ENCODE data around the gene DIP2C.

Gene DIP2C

GRCh38 chr10:568848-569247 is 120.6 kb downstream of the DIP2C start:
- no peak for DNase-seq

GRCh38 chr10:567869-568268 is 121.6 kb downstream of the DIP2C start:
- DNase-seq: no peak

- no peak for DNase-seq
Observed at GRCh38 chr10:566241-566885, 123.1 kb downstream of the DIP2C start.

GRCh38 chr10:565676-566075 is 123.8 kb downstream of the DIP2C start:
- DNase-seq: no peak

- DNase-seq: no peak
Observed at GRCh38 chr10:565146-565545, 124.3 kb downstream of the DIP2C start.

- DNase-seq: no peak
Observed at GRCh38 chr10:563827-564226, 125.6 kb downstream of the DIP2C start.

GRCh38 chr10:562142-562541 is 127.3 kb downstream of the DIP2C start:
- no peak for DNase-seq

- no peak for DNase-seq
Observed at GRCh38 chr10:561721-562120, 127.7 kb downstream of the DIP2C start.

- DNase-seq: no peak
Observed at GRCh38 chr10:560314-560992, 129.0 kb downstream of the DIP2C start.

- DNase-seq: no peak
Observed at GRCh38 chr10:559767-560047, 129.8 kb downstream of the DIP2C start.

GRCh38 chr10:558891-559766 is 130.3 kb downstream of the DIP2C start:
- no peak for DNase-seq

GRCh38 chr10:558364-558763 is 131.1 kb downstream of the DIP2C start:
- no peak for DNase-seq

- no peak for DNase-seq
Observed at GRCh38 chr10:557792-558328, 131.6 kb downstream of the DIP2C start.

GRCh38 chr10:556971-557637 is 132.4 kb downstream of the DIP2C start:
- DNase-seq: no peak

- DNase-seq: no peak
Observed at GRCh38 chr10:555682-556350, 133.7 kb downstream of the DIP2C start.

GRCh38 chr10:555281-555680 is 134.2 kb downstream of the DIP2C start:
- no peak for DNase-seq

GRCh38 chr10:554182-554848 is 135.2 kb downstream of the DIP2C start:
- DNase-seq: no peak

GRCh38 chr10:553233-553632 is 136.2 kb downstream of the DIP2C start:
- DNase-seq: no peak

- no peak for DNase-seq
Observed at GRCh38 chr10:552679-553078, 136.8 kb downstream of the DIP2C start.

- DNase-seq: no peak
Observed at GRCh38 chr10:551373-552252, 137.9 kb downstream of the DIP2C start.

Data from activated CD4-positive, alpha-beta T cell treated with anti-CD3 and anti-CD28 coated beads, Interleukin-2, amount 50 U/mL, for 1 hour (primary cell).